Ovary (tissue), 9 donors: ENCODE results near the gene DEAF1. TPM values are rescaled to one million over a fixed set of nuclear protein-coding genes. Genes with fewer than 3 reads are reported as not detected.
"Not testable (repeated sequence)": the region's sequence is repeated elsewhere in the genome, so short reads cannot be mapped to it uniquely, and the experiment has no call there.

ENCODE experiments used
- DNase-seq, 5 donors: peaks; one replicate each; pipeline ENCODE4 v3.0.0-alpha.2; 2019 to 2020
- H3K27ac ChIP-seq, 2 donors: fragments of 200-600 bp; one replicate each; pipeline versions ENCODE4 v1.5.1 to v1.8.0; 2019 to 2022
- H3K27me3 ChIP-seq: fragments of 200-600 bp; one replicate; pipeline ENCODE4 v1.8.0; 2022
- H3K36me3 ChIP-seq: fragments of 200-600 bp; sonication (generic); one replicate; pipeline ENCODE4 v1.5.1; 2019
- H3K4me1 ChIP-seq: one replicate; pipeline ENCODE4 v1.8.1; 2013; ENCODE audit warnings: mild to moderate bottlenecking, moderate library complexity; ENCODE audit not compliant: insufficient read depth
- H3K4me3 ChIP-seq: fragments of 200-600 bp; sonication (generic); one replicate; pipeline ENCODE4 v1.5.1; 2017
- H3K9me3 ChIP-seq, 2 donors: fragments of 200-600 bp in 1 of 2; sonication (generic) in 1 of 2; one replicate each; pipeline versions ENCODE4 v1.5.1 to v1.8.1; 2013 to 2019; ENCODE audit warnings: mild to moderate bottlenecking in 1 of 2, moderate library complexity in 1 of 2
- CTCF ChIP-seq, 3 donors: fragments of 450-650 bp in 2 of 3; fragments of 200-600 bp in 1 of 3; IDR thresholded peaks; one replicate each; pipeline versions ENCODE4 v1.5.1 to v1.8.0; 2016 to 2022; ENCODE audit warnings: antibody characterized with exemption in 3 of 3, mild to moderate bottlenecking in 1 of 3
- EP300 ChIP-seq: sonication (generic); formaldehyde crosslinking; IDR thresholded peaks from one replicate; pipeline ENCODE4 v1.6.1; 2017; ENCODE audit warnings: antibody characterized with exemption
- POLR2A ChIP-seq: fragments of 450-650 bp; IDR thresholded peaks from one replicate; pipeline ENCODE4 v1.6.1; 2017; ENCODE audit warnings: antibody characterized with exemption, mild to moderate bottlenecking, moderate library complexity
- WGBS, 3 donors: extraction: QIAGEN DNeasy Blood & Tissue Kit in 1 of 3; methylation state at CpG; one replicate each; pipeline versions ENCODE4 v1.1.5 to v1.1.7; 2013 to 2017; 5-methylcytosine and 5-hydroxymethylcytosine counted together
- intact Hi-C, 4 donors: fragments of 100-400 bp; cut with DNase I; formaldehyde crosslinking; loops; one replicate each; pipeline versions ENCODE4 v1.11.0 to v1.15.1; 2022 to 2023
- polyA plus RNA-seq, 2 donors: library from polyadenylated mRNA; stranded (reverse); fragments of 200-250 nt in 1 of 2; fragments of 350-450 nt in 1 of 2; fragmentation: Illumina TruSeq in 1 of 2; extraction: RNeasy Lipid Tissue Mini Kit (QIAGEN cat#74804) in 1 of 2; gene quantifications; one replicate each; pipeline ENCODE4 v1.2.3, GENCODE V29; 2013 to 2014
- total RNA-seq, 7 donors: library from RNA; depleted of rRNA in 2 of 7; stranded (reverse); fragments of >200 nt in 2 of 7; fragmentation: NEBNext Ultra II Directional in 3 of 7; extraction: Animal tissue kit (Norgen Biotek cat#: 25700) in 3 of 7; gene quantifications; one replicate each; pipeline versions ENCODE4 v1.1.0 to v1.2.4, GENCODE V29; 2016 to 2023
- donor health status: DM: no; HTN: no; CAD: no; lungs with moderate emphysema.
- donor health status: DM: no; HTN: no; CAD: no.
- donor health status: Bipolar disorder and iron deficiency.
- donor health status: DM: yes; HTN: yes; CAD: no.
- donor health status: DM: no; HTN: no; CAD: no.
- donor health status: DM: yes; HTN: yes; CAD: no.

The DEAF1 gene
- total and polyA plus RNA-seq, 9 donors, result 10.2 to 43.4 (median 28.6) TPM

GRCh38 chr11:650482-650881 is 44.5 kb downstream of the DEAF1 start:
- intact Hi-C loops, result no loop called here
- no peaks in the 10 kb centered on the region for H3K36me3 ChIP-seq
- no peaks in the 10 kb centered on the region for H3K27me3 ChIP-seq
- no peak for TF ChIP-seq EP300
- TF ChIP-seq POLR2A, result no peak
- no peak for TF ChIP-seq CTCF (IDR thresholded peaks at IDR 0.05)
- no peaks in the 10 kb centered on the region for H3K9me3 ChIP-seq
- no peak overlapping the region for H3K27ac ChIP-seq
- 89 to 95% (median 93%) methylated on average over 10 of the region's 10 CpGs for WGBS, 3 donors
- H3K4me1 ChIP-seq, result no peaks in the 10 kb centered on the region
- H3K4me3 ChIP-seq, result no peak overlapping the region
- no peak for DNase-seq

GRCh38 chr11:647672-648158 is 47.3 kb downstream of the DEAF1 start:
- H3K4me3 ChIP-seq, H3K27ac ChIP-seq, H3K27me3 ChIP-seq, H3K4me1 ChIP-seq, H3K9me3 ChIP-seq, H3K36me3 ChIP-seq, DNase-seq, intact Hi-C loops: not testable (repeated sequence)
- WGBS, 3 donors, result 76 to 84% (median 79%) methylated on average over 10 to 11 of the region's 14 CpGs

DNA sequence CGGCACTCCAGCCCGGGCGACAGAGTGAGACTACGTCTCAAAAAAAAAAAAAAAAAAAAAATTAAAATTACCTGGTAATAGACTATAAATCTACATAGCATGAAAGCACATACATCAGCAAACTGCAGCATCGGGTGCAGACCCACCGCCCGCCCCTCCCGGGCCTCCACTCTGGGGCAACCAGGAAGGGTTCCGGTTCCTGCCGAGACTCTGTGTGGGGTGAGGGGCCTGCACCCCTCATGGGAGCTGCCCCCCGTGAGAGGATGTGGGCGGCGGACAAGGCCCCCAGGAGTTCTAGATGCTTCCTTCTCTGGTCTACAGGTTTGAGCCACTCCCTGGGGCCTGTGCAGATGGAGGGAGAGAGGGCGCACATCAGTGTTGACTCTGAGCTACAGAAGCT is 48.8 kb downstream of the DEAF1 start:
- H3K4me1 ChIP-seq, result no peaks in the 10 kb centered on the region
- no peak overlapping the region for H3K27ac ChIP-seq
- no peaks in the 10 kb centered on the region for H3K9me3 ChIP-seq
- no peaks in the 10 kb centered on the region for H3K27me3 ChIP-seq
- 85 to 90% (median 86%) methylated on average over 14 of the region's 14 CpGs for WGBS, 3 donors
- no peak for DNase-seq
- no peak for TF ChIP-seq POLR2A
- TF ChIP-seq CTCF (IDR thresholded peaks at IDR 0.05), result no peak
- TF ChIP-seq EP300, result no peak
- H3K36me3 ChIP-seq, result no peaks in the 10 kb centered on the region
- intact Hi-C loops, result no loop called here
- H3K4me3 ChIP-seq, result no peak overlapping the region

DNA sequence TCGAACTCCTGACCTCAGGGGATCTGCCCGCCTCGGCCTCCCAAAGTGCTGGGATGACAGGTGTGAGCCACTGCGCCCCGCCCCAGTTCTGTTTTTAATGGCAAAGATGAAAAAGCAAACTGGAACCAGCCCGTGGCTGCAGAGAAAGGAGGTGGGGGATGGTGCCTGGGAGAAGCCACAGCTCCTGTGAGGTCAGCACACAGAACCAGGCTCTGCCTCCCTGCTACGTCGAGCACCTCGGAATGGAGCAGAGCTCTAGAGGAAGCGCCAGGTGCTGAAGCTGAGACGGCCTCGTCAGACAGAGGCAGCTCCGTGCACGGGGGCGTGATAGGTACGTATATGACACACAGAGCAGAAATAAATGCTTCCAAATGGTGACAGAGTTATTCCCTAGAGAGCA is 49.5 kb downstream of the DEAF1 start:
- intact Hi-C loops, result no loop called here
- Histone ChIP-seq H3K4me3 (no peak overlapping the region), H3K27me3 (no peaks in the 10 kb centered on the region), H3K27ac (no peak overlapping the region), H3K9me3 (no peaks in the 10 kb centered on the region), H3K4me1 (no peaks in the 10 kb centered on the region), H3K36me3 (no peaks in the 10 kb centered on the region)
- TF ChIP-seq EP300, result no peak
- no peak for TF ChIP-seq POLR2A
- no peak for DNase-seq
- WGBS, 3 donors, result 82 to 84% (median 83%) methylated on average over 16 of the region's 16 CpGs

DNA sequence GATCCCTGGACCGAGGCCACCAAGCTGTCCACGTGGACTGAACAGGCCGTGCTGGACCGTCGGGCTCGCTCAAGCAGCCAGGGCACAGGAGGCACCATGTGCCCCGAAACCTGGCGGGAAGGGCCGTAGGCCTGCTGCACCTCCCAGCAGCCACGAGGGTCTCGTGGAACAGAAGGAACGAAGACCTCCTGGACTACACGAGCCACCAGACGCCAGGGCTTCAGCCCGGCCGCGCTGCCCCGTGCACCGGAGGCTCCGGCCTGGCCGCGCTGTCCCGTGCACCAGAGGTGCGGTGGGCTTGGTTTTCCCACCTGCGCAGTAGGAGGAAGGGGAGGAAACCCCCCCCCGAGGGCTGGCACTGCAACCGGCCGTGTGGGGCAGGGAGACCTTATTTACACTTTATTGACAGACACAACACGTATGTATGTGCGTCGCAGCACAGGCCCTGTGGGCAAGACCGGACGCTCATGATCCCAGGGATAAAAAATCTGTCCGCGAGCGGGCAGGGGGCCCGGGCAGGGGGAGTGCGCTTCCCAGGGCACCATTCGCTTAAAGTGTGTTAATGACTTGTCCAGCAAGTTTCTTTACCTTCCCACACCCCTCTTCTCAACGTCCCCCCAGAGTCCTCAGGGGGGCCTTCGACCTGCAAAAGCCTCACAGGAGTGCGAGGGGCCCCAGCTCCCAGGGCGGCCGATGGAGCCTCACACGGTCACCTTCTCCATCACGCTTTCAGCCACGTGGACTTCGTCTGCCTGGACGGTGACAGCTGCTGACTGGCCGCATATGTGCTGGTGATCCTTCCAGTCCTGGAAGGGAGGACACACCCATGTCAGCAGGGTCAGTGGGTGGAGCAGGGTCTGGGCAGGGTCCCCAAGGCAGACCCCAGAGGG is 50.9 kb downstream of the DEAF1 start:
- no peak for DNase-seq

More for the DNA sequence above, 50.9 kb downstream of the DEAF1 start:
- 82 to 86% (median 86%) methylated on average over 50 of the region's 50 CpGs for WGBS, 3 donors
- no peak for TF ChIP-seq POLR2A
- TF ChIP-seq EP300, result no peak
- no peak for TF ChIP-seq CTCF (IDR thresholded peaks at IDR 0.05)
- Histone ChIP-seq H3K27ac (no peak overlapping the region), H3K27me3 (no peaks in the 10 kb centered on the region), H3K4me3 (no peak overlapping the region), H3K9me3 (no peaks in the 10 kb centered on the region), H3K4me1 (peaks cover 2% of the 10 kb centered on the region), H3K36me3 (no peaks in the 10 kb centered on the region)
- intact Hi-C loops, result no loop called here
